M059J (cell line): ENCODE results near the gene MAD2L1BP. TPM values are rescaled to one million over a fixed set of nuclear protein-coding genes. Genes with fewer than 3 reads are reported as not detected.
"Not testable (repeated sequence)": the region's sequence is repeated elsewhere in the genome, so short reads cannot be mapped to it uniquely, and the experiment has no call there.

ENCODE experiments used
- DNase-seq: peaks from one replicate; pipeline ENCODE4 v3.0.0-alpha.2; 2012; ENCODE audit warnings: low read depth
- total RNA-seq: library from RNA; depleted of rRNA; stranded (reverse); fragments of >200 nt; shearing (Covaris generic); gene quantifications from 2 replicates; pipeline ENCODE4 v1.2.3, GENCODE V29; 2014

MAD2L1BP gene
- total RNA-seq, 1 experiment from 2014 or later = 75.7 TPM

DNA sequence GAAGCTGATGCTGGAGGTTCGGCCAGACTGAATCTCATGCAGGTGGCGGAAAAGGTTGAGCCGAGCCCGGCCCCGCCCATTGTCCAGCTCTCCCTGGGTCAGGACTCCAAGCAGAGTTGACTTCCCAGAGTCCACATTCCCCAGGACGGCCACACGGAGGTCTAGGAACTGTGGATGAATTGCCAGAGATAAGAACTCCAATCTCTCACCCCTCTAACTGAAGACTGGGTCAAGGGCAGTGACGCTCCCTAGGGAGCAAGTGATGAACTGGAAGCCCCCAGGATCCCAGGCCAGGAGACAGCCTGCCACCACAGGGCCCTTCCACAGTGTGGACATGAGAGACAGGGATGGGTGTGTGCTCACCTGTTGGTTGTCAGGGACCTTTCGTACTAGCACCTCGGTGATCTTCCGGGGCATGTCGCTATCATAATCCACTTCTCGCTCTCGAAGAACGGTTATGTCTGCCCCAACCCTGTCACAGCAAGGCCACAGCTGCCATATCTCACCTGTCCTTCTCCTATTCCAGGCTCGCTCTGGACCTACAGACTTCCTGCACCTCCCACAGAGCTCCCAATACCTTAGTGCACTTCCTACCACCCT, 10.1 kb upstream of the MAD2L1BP start:
- no peak for DNase-seq

DNA sequence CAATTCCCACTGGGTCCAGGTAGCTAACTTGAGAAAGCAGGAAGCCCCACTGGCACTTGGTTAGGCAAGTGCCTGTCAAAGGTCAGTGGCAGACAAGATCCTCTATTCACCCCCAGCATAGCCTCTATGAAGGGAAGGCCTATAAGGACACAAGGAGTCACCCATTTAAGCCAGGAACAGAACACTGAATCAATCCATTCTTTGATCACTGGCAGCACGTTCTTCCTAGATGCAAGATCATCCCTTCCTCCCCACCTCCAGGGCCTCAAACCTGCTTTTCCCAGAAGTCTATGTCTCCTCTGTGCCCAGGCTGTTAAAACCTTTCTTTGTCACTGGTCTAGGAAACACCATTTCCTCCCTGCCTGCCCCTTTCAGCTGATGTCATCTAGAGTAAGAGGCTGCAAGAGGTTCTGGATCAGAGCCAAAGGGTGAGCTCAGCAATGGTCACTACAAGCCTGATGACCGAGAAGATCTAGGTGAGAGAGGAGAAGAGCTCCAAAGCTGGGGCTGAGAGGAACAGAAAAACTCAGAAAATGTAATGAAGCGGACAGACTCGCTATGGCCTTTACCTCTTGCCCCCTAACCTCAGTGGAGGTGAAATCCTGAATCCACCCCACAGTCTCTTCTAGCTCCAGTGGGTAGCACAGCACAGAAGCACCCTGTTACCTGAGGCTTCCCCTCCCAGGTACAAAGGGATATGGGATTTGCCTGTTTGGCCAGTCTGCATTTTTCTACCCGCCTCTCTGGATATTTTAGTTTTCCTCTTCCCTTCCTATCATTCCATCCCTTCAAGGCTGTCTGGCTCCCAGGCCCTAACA, 8.4 kb upstream of the MAD2L1BP start:
- peak; percentile 99 for DNase-seq

DNA sequence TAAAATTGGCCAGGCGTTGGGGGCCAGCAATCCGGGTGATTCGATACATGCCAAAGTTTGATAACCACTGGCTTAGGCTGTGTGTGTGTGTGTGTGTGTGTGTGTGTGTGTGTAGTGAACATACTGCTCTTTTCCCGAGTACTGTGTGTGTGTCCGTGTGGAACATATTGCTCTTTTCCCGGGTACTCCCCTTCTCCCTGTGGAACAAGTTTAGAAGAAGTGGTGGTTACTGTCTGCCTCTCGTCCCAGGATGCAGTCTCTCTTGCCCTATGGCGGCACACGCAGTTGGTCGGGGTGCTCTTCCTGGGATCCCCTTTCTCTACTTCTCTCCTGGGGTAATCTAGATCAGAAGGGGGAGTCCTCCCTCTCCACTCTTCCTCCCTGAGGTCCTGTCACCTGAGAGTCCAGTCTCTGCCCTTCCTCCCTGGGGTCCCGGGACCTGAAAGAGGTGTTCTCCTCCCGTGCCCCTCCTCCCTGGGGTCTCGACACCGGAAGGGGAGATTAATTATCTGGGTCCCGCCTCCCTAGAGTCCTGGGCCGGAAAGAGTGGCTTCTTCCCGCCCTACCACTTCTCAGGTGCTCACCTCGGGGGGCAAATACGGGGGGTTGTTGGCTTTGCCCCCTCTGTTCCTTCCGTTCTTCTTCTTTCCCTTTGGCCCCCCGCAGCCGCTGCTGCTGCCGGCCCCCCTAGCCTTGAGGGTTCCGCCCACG, 7.1 kb upstream of the MAD2L1BP start:
- DNase-seq = peak; percentile 77

DNA sequence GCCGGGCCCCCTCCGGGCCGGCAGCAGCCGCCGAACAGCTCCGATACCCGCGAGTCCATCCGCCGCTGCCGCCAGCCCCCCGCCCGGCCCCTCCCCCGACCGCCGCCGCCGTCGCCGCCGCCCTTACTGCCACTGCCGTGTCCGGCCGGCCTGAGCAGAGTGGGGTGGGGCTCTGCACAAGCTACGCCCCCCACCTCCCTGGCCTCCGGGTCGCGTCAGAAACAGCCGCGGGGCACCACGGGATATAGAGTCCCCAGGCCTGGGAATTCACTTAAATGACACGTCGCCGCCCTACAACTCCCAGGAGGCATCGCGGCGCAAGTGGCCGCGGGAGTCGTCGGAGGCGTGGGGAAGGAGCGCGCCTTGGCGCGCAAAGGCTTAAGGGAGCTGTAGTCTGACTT, 6.5 kb upstream of the MAD2L1BP start, which contains the start of gene GTPBP2:
TSS of gene GTPBP2 (minus strand) at position 161 of the 401 bp plus-strand sequence. CDS start at position 59, 102 bp downstream.
- peak; percentile 100 for DNase-seq

DNA sequence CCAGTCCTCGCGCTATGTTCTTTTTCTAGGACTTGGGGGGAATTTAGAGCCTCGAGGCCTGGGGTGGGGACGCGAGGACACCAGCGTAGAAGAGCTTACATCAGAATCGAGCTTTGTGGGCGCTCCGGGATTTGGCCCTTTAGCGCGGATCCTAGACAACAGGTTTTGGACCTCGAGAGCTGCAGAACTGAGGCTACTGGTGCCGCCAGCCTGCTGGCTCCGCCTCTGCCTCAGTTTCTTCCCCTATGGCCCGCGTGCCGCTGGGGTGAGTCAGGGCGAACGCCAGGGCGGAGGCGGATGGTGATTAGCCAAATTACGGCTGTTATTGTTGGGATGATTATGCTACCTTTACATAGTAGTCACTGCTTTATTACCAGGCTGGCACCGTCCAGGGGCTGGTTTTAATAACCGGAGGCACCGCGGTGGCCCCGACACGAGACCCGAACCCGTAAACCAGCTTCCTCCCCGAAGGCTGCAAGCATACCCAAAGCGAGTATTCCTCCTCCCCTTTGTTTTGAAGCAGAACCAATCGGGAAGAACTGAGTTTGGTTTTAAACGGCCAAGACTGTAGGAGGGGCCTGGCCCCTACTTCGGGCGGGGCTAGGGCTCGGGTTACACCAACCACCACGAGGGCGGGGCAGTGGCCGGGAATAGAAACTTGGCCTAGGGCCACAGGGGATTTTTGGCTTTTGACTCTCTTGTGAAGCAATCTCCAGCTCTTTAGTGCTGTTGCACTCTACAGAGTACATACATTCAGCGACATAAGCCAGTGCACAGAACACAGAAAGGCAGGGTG, 5.9 kb upstream of the MAD2L1BP start:
- DNase-seq = peak; percentile 99

DNA sequence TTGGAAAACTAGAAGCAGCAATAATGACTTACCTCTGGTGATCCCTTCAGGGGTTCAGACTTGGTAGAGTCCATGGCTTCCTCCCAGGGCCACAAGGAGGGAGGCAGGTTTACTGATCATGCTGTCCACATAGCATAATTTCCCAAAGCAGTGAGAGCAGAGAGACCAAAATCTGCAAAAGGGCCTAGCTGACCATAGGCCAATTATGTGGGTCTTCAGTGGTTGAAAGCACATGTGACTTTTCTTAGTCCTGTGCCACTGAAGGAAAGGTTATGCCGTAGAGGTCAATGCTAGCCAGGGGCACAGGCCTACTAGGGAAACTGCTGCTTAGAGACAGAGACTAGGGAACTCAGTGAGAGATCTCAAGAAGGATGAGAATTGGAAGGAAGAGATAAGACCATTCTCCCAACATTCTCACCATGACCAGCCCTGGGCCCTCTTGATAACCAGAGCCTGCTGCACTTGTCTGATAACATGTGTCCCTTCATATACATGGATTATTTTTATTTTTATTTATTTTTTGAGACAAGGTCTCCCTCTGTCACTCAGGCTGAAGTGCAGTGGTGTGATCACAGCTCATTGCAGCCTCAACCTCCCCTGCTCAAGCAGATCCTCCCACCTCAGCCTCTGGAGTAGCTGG, 4.5 kb upstream of the MAD2L1BP start:
- no peak for DNase-seq

DNA sequence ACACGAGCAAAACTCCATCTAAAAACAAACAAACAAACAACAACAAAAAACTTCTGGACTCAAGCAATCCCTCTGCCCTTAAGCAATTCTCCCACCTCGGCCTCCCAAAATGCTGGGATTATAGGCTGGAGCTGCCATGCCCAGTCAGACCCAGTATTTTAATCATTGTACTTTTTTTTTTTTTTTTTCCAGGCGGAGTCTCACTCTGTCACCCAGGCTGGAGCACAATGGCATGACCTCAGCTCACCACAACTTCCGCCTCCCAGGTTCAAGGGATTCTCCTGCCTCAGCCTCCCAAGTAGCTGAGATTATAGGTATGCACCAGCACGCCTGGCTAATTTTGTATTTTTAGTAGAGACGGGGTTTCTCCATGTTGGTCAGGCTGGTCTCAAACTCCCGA, 2.6 kb upstream of the MAD2L1BP start:
- DNase-seq = peak; percentile 41

DNA sequence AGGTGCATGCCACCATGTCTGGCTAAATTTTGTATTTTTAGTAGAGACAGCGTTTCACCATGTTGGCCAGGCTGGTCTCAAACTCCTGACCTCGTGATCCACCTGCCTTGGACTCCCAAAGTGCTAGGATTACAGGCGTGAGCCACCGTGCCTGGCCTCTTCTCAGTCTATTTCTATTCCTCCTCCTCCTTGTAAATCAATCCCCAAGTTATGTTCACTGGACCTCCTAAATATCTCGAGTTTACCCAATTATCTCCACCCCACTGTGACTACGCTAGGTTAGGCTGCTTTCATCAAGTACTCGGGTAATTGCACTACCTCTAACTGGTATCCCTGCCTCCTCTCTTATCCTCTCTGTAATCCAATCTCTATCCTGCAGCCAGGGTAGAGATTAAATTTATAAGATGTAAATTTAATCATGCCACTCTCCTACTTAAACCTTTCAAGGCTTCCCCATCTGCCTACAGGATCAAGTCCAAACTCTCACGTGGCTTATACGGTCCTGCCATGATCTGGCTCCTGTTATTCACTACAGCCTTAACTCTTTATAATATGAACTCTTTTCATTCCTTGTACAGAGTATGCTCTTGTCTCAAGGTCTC, 837 bp upstream of the MAD2L1BP start:
- no peak for DNase-seq

DNA sequence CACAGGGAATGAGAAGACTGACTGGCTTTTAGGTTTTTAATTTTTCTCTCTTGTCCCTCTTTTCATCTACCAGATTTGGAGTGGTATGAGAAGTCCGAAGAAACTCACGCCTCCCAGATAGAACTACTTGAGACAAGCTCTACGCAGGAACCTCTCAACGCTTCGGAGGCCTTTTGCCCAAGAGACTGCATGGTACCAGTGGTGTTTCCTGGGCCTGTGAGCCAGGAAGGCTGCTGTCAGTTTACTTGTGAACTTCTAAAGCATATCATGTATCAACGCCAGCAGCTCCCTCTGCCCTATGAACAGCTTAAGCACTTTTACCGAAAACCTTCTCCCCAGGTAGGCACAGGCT, 644 bp downstream of the MAD2L1BP start:
- no peak for DNase-seq

DNA sequence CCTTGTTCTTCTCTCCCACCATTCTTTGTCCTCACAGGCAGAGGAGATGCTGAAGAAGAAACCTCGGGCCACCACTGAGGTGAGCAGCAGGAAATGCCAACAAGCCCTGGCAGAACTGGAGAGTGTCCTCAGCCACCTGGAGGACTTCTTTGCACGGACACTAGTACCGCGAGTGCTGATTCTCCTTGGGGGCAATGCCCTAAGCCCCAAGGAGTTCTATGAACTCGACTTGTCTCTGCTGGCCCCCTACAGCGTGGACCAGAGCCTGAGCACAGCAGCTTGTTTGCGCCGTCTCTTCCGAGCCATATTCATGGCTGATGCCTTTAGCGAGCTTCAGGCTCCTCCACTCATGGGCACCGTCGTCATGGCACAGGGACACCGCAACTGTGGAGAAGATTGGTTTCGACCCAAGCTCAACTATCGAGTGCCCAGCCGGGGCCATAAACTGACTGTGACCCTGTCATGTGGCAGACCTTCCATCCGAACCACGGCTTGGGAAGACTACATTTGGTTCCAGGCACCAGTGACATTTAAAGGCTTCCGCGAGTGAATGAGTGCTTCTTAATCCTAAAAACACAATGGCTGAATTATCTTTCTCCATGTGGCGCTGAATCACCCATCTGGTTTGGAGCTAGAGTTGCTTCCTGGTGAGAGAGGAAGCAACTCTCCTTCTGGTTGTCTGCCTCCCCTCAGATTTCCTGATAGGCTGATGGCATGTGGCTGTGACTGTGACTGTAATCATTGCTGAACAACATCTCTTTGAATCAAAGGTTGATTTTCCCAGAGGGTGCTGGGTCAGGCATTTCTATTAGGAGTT, 4.6 kb downstream of the MAD2L1BP start:
- DNase-seq = no peak

DNA sequence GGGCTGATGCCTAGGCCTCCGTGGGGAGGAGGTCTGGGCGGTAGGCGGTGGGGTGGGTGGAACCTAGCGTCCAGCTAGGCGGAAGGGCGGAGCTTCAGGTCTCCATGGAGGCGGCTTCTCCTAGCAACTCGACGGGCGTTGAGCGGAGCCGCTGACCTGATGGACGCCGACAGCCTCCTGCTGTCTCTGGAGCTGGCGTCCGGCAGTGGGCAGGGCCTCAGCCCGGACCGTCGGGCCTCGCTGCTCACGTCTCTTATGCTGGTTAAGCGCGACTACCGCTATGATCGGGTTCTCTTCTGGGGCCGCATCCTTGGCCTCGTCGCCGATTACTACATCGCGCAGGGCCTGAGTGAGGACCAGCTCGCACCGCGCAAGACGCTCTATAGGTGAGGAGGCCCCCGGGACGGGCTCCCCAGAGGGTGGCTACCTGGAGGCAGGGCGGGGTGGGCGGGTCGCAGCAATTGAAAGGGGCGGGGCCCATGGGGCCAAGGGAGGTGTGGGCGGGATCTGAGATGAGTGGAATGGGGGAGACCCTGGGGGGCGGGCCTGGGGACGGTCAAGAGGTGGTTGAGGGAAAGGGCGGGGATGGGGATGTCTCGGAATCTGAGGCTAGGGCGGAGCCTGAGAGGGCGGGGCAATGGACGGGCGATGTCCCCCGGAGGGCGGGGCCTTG, 9.4 kb downstream of the MAD2L1BP start, which contains the start of gene RSPH9:
TSS of gene RSPH9 (plus strand) at position 97 of the 673 bp plus-strand sequence. CDS start at position 160, 63 bp downstream.
- peak; percentile 70 for DNase-seq

DNA sequence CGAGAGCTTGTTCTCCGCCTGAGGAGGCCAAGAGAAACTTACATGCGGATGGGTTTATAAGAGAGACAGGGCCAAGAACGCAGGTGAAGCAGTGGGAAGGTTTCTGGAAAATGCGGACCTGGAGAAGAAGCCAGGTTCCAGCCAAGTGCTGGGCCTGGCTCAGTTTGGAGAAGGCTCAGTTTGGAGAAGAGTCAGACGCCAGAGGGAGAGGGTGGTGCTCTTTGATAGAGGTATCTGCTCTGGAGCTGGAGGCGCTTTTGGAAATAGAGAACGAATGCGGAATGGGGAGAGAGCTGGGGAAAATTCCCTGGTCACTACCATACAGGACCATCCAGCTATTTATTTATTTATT, 9.9 kb downstream of the MAD2L1BP start:
- DNase-seq = no peak

DNA sequence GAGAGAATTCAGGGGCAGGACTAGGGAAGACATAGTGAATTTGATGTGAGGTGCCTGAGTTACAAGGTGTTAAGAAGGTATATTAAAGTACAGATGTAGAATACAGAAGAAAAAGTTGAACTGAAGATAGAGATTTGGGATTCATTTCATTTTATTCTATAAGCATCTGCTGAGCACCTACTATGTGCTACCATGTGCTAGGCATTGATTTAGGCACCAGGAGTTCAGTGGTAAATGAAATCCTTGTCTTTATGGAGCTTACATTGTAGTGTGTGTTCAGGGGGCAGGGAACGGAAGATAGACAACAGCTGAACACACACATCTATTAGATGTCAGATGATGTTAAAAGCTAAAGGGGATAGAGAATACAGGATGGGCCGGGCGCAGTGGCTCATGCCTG, 12.0 kb downstream of the MAD2L1BP start:
- no peak for DNase-seq

DNA sequence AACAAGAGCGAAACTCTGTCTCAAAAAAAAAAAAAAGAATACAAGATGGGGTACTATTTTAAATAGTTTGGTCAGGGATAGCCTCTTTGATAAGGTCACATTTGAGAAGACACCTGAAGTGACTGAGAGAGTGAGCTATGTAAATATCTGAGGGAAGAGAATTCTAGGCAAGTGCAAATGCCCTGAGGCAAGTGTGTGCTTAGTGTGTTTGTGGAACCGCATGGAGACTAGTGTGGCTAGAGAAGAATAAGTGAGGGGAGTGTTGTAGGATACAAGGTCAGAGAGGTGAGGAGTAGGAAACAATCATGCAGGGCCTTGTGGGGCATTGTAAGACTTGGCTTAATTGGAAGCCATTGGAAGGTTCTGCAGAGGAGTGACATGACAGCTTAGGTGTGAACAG, 12.6 kb downstream of the MAD2L1BP start:
- no peak for DNase-seq

DNA sequence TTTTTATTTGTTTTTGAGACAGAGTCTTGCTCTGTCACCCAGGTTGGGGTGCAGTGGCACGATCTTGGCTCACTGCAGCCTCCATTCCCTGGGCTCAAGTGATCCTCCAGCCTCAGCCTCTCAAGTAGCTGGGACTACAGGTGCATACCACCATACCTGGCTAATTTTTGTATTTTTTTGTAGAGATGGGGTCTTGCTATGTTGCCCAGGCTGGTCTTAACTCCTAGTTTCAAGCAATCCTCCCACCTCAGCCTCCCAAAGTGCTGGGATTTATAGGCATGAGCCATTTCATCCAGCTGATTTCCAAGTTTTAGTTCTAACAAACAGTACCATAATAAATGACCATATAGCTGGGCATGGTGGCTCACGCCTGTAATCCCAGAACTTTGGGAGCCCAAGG, 17.2 kb downstream of the MAD2L1BP start:
- not testable (repeated sequence) for DNase-seq

DNA sequence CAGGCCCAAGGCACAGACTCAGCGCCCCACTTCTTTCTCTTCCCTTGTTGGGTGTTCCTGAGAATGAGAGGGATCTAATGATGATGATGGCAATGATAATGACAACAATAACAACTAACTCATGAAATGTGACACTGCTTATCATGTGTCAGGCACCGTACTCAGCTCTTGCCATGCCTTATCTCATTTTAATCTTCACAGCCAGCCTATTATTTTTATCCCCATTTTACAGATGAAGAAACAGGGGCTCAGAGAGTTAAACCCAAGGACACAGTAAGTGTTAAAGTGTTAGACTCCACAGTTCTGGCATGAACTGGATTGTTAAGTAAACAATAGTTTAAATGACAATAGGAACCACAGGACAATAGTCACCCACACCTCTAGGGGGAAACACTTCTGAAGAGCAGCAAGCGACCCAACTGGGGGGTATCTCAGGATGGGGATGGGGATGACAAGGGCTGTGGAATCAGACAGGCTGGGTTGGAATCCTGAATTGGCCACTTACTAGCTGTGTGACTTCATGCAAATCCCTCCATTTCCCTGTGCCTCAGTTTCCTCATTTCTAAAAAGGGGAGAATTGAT, 21.7 kb downstream of the MAD2L1BP start:
- no peak for DNase-seq

DNA sequence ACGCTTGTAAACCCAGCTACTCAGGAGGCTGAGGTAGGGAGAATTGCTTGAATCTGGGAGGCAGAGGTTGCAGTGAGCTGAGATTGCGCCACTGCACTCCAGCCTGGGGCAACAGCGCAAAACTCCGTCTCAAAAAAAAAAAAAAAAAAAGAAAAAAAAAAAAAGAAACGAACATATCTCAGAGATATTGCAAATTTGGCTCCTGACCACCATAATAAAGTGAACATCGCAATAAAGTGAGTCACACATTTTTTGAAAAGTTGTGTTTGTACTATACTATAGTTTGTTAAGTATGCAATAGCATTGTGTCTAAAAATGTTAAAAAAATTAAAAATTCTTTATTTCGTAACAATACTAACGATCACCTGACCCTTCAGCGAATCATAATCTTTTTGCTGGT, 22.5 kb downstream of the MAD2L1BP start:
- no peak for DNase-seq

DNA sequence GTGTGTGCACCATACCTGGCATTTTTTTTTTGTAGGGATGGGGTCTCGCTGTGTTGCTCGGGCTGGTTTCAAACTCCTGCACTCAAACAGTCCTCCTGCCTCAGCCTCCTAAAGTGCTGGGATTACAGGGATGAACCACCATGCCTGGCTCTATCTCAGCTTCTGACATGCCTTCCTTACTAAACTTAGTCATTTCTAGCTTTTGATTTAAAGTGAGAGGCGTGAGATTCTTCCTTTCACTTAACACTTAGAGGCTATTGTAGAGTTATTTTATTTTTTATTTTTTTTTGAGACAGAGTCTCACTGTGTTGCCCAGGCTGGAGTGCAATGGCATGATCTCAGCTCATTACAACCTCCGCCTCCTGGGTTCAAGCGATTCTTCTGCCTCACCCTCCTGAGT, 27.3 kb downstream of the MAD2L1BP start:
- not testable (repeated sequence) for DNase-seq

DNA sequence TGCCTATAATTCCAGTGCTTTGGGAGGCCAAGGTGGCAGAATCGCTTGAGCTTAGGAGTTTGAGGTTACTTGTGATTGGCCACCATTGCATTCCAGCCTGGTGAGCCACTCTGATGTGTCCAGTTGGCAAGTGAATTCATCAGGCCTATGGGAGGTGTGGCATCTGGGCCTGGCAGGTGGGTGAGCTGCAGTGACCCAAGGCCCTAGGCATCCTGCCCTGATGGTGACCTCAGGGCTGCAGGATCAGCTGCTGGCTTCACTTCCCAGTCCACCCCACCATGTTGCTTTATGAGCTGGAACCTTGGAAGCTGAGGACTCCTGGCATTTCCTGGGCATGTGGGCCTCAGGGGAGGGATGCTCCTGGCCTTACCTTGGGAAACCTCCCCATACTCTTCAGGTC, 29.7 kb downstream of the MAD2L1BP start:
- peak; percentile 84 for DNase-seq
